ENCODE data around the gene MT1X.
A peak's percentile ranks its signal among the peaks of the same experiment; 100 is the strongest.

Gene MT1X

GRCh38 chr16:56679078-56679730, 3.1 kb upstream of the MT1X start:
- DNase-seq (ENCODE audit: low read depth in 2 of 2), result no peak

- DNase-seq (ENCODE audit: low read depth in 2 of 2), result no peak
Measured at GRCh38 chr16:56679818-56680217, 2.5 kb upstream of the MT1X start.

- DNase-seq (ENCODE audit: low read depth in 2 of 2), result no peak
Measured at GRCh38 chr16:56682703-56683397, 580 bp downstream of the MT1X start.

- DNase-seq (ENCODE audit: low read depth in 2 of 2), result no peak
Measured at GRCh38 chr16:56683424-56684172, 1.3 kb downstream of the MT1X start.

- no peak for DNase-seq (ENCODE audit: low read depth in 2 of 2)
Measured at GRCh38 chr16:56684256-56684925, 2.1 kb downstream of the MT1X start.

GRCh38 chr16:56684926-56685590, 2.8 kb downstream of the MT1X start:
- no peak for DNase-seq (ENCODE audit: low read depth in 2 of 2)

- no peak for DNase-seq (ENCODE audit: low read depth in 2 of 2)
Measured at GRCh38 chr16:56686758-56687157, 4.5 kb downstream of the MT1X start.

GRCh38 chr16:56688762-56689161, 6.5 kb downstream of the MT1X start:
- no peak for DNase-seq (ENCODE audit: low read depth in 2 of 2)

GRCh38 chr16:56689171-56689570, 6.9 kb downstream of the MT1X start:
- DNase-seq (ENCODE audit: low read depth in 2 of 2), result no peak

GRCh38 chr16:56690420-56691122, 8.3 kb downstream of the MT1X start:
- DNase-seq (ENCODE audit: low read depth in 2 of 2), result no peak

- DNase-seq (ENCODE audit: low read depth in 2 of 2), result no peak
Measured at GRCh38 chr16:56691885-56692284, 9.6 kb downstream of the MT1X start.

- no peak for DNase-seq (ENCODE audit: low read depth in 2 of 2)
Measured at GRCh38 chr16:56695246-56695645, 13.0 kb downstream of the MT1X start.

GRCh38 chr16:56697456-56698155, 15.3 kb downstream of the MT1X start:
- no peak for DNase-seq (ENCODE audit: low read depth in 2 of 2)

GRCh38 chr16:56700195-56700594, 17.9 kb downstream of the MT1X start:
- no peak for DNase-seq (ENCODE audit: low read depth in 2 of 2)

GRCh38 chr16:56700631-56701030, 18.4 kb downstream of the MT1X start:
- no peak for DNase-seq (ENCODE audit: low read depth in 2 of 2)

GRCh38 chr16:56701534-56701933, 19.3 kb downstream of the MT1X start:
- no peak for DNase-seq (ENCODE audit: low read depth in 2 of 2)

GRCh38 chr16:56702836-56703235, 20.6 kb downstream of the MT1X start:
- no peak for DNase-seq (ENCODE audit: low read depth in 2 of 2)

GRCh38 chr16:56708525-56709442, 26.5 kb downstream of the MT1X start:
- peak in 1 of 2 donors; percentile 13 for DNase-seq (ENCODE audit: low read depth in 2 of 2)

- DNase-seq (ENCODE audit: low read depth in 2 of 2), result no peak
Measured at GRCh38 chr16:56709443-56710040, 27.3 kb downstream of the MT1X start.
